HepG2 (cell line): ENCODE data around the gene EMC1. TPM values are rescaled to one million over a fixed set of nuclear protein-coding genes. Genes with fewer than 3 reads are reported as not detected.
A peak's percentile ranks its signal among the peaks of the same experiment; 100 is the strongest.

ENCODE experiments used
- ESRRA ChIP-seq: sonication (generic); formaldehyde crosslinking; IDR thresholded peaks from 2 replicates; pipeline ENCODE4 v1.5.1; 2020; ENCODE audit warnings: mild to moderate bottlenecking, low read depth, missing genetic modification reagents
- HIVEP1 ChIP-seq: sonication (generic); formaldehyde crosslinking; IDR thresholded peaks from 2 replicates; pipeline ENCODE4 v1.4.0; 2020; ENCODE audit warnings: mild to moderate bottlenecking, missing genetic modification reagents
- HMG20A ChIP-seq: IDR thresholded peaks from 2 replicates; pipeline ENCODE4 v1.6.1; 2016; ENCODE audit warnings: borderline replicate concordance
- JUN ChIP-seq: sonication (generic); formaldehyde crosslinking; IDR thresholded peaks from 2 replicates; pipeline ENCODE4 v1.4.0; 2020; ENCODE audit warnings: mild to moderate bottlenecking, missing genetic modification reagents
- SIN3B ChIP-seq: fragments of 150-350 bp; IDR thresholded peaks from 2 replicates; pipeline ENCODE4 v1.6.1; 2014; ENCODE audit warnings: low read length
- SMYD3 ChIP-seq: sonication (generic); formaldehyde crosslinking; IDR thresholded peaks from 2 replicates; pipeline ENCODE4 v1.8.1; 2023; ENCODE audit warnings: mild to moderate bottlenecking, missing genetic modification reagents
- ZFP36 ChIP-seq: fragments of 150-350 bp; IDR thresholded peaks from 2 replicates; pipeline ENCODE4 v1.6.1; 2018; ENCODE audit warnings: borderline replicate concordance, low read length, low read depth; ENCODE audit not compliant: partially characterized antibody
- polyA plus RNA-seq, 8 experiments: library from polyadenylated mRNA; depleted of rRNA in 3 of 8; stranded (reverse) in 7 of 8; unstranded in 1 of 8; fragments of >200 nt; fragmentation: Illumina TruSeq in 4 of 8; extraction: Trizol in 4 of 8; gene quantifications; 2 replicates each; pipeline versions ENCODE4 v1.2.1 to v1.2.3, GENCODE V29; 2011 to 2016; ENCODE audit warnings: low read depth in 4 of 8, missing spikeins in 1 of 8, mixed read lengths in 1 of 8; ENCODE audit not compliant: insufficient read depth in 1 of 8
- total RNA-seq, 5 experiments: library from RNA; depleted of rRNA; stranded (reverse); fragments of >200 nt; fragmentation: Illumina TruSeq; extraction: Trizol; gene quantifications; 2 replicates each; pipeline ENCODE4 v1.2.3, GENCODE V29; 2016; ENCODE audit warnings: low read depth in 1 of 5
- TF ChIP-seq, protein P1 (sequence below): sonication (generic); formaldehyde crosslinking; conservative IDR thresholded peaks from 2 replicates; pipeline ENCODE4 v1.4.0; 2020; ENCODE audit warnings: missing genetic modification reagents
- TF ChIP-seq, protein P2 (sequence below): sonication (generic); formaldehyde crosslinking; IDR thresholded peaks from 2 replicates; pipeline ENCODE4 v1.4.0; 2020; ENCODE audit warnings: missing genetic modification reagents, mild to moderate bottlenecking, borderline replicate concordance
- TF ChIP-seq, protein P3 (sequence below): sonication (generic); formaldehyde crosslinking; IDR thresholded peaks from 2 replicates; pipeline ENCODE4 v1.8.0; 2023; ENCODE audit warnings: mild to moderate bottlenecking, missing genetic modification reagents
- TF ChIP-seq, protein P4 (sequence below): sonication (generic); formaldehyde crosslinking; IDR thresholded peaks from 2 replicates; pipeline ENCODE4 v1.9.0; 2022; ENCODE audit warnings: missing genetic modification reagents, mild to moderate bottlenecking, borderline replicate concordance
- TF ChIP-seq, protein P5 (sequence below): IDR thresholded peaks from 2 replicates; pipeline ENCODE4 v1.6.1; 2016; ENCODE audit warnings: control low read depth
- TF ChIP-seq, protein P6 (sequence below), 2 experiments: sonication (generic) in 1 of 2; formaldehyde crosslinking in 1 of 2; IDR thresholded peaks; 2 replicates each; pipeline versions ENCODE4 v1.4.0 to v1.6.1; 2018 to 2020; ENCODE audit warnings: missing genetic modification reagents in 2 of 2, borderline replicate concordance in 1 of 2, low read depth in 1 of 2, mild to moderate bottlenecking in 1 of 2, missing biosample characterization in 1 of 2
- TF ChIP-seq, protein P7 (sequence below): sonication (generic); formaldehyde crosslinking; IDR thresholded peaks from 2 replicates; pipeline ENCODE4 v1.5.0; 2020; ENCODE audit warnings: missing genetic modification reagents

The EMC1 gene
- total and polyA plus RNA-seq, 2 of the 13 experiments (the other 11 are each of a cell fraction or from before 2014, with no cell fraction given) = 38.0 to 61.3 TPM

DNA sequence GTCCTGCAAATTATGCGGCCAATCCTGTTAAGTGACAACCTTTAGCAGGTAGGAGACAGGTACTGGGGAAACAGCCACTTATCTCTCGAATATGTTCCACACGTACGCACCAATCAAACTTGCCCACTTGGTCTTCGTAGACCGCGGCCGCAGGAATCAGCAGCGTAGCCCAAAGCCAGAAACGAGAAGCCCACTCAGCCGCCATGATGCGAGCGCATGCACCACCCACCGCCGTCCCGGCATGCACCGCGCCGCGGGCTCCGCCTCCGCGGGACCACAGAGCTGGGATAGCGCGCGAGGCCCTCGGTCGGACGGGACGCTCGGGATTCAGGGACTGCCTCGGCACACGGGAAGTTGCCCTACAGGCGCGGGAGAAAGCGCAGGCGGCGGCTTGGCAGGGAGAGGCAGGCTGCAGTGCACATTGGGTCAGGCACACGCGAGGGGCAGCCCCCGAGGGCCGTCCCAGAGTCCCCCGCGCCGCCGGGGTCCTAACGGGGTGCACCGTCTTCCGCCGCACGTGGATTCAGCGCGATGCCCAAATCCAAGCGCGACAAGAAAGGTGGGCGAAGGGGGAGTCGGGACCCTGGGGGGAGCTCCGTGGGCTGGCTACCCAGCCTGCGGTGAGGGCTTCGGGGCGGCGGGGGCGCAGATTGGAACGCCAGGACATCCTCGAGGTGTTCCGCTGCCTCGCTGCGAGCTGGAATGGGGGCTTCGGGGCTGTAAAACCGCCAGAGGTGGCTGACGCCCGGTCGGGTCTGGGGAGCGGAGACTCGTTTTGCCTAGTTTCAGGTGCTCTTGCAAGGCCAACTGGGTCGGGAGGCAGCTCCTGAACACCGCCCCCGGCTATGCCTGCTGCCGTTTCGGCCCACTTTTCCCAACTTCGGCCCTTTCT, at the start of gene EMC1, which contains the start of gene MRTO4 (continued):
- TF ChIP-seq JUN (CRISPR knock-in tag) (no peak), SIN3B (peak; percentile 75; the same call in 1 of the 2 replicates), HMG20A (CRISPR knock-in tag) (no peak), SMYD3 (CRISPR knock-in tag) (no peak), ZFP36 (no peak), ESRRA (CRISPR knock-in tag) (peak; percentile 72), HIVEP1 (CRISPR knock-in tag) (peak; percentile 88)
- TF ChIP-seq, protein P1, sequence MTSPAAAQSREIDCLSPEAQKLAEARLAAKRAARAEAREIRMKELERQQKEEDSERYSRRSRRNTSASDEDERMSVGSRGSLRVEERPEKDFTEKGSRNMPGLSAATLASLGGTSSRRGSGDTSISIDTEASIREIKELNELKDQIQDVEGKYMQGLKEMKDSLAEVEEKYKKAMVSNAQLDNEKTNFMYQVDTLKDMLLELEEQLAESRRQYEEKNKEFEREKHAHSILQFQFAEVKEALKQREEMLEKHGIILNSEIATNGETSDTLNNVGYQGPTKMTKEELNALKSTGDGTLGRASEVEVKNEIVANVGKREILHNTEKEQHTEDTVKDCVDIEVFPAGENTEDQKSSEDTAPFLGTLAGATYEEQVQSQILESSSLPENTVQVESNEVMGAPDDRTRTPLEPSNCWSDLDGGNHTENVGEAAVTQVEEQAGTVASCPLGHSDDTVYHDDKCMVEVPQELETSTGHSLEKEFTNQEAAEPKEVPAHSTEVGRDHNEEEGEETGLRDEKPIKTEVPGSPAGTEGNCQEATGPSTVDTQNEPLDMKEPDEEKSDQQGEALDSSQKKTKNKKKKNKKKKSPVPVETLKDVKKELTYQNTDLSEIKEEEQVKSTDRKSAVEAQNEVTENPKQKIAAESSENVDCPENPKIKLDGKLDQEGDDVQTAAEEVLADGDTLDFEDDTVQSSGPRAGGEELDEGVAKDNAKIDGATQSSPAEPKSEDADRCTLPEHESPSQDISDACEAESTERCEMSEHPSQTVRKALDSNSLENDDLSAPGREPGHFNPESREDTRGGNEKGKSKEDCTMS = no peak
- TF ChIP-seq, protein P2, sequence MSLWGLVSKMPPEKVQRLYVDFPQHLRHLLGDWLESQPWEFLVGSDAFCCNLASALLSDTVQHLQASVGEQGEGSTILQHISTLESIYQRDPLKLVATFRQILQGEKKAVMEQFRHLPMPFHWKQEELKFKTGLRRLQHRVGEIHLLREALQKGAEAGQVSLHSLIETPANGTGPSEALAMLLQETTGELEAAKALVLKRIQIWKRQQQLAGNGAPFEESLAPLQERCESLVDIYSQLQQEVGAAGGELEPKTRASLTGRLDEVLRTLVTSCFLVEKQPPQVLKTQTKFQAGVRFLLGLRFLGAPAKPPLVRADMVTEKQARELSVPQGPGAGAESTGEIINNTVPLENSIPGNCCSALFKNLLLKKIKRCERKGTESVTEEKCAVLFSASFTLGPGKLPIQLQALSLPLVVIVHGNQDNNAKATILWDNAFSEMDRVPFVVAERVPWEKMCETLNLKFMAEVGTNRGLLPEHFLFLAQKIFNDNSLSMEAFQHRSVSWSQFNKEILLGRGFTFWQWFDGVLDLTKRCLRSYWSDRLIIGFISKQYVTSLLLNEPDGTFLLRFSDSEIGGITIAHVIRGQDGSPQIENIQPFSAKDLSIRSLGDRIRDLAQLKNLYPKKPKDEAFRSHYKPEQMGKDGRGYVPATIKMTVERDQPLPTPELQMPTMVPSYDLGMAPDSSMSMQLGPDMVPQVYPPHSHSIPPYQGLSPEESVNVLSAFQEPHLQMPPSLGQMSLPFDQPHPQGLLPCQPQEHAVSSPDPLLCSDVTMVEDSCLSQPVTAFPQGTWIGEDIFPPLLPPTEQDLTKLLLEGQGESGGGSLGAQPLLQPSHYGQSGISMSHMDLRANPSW (CRISPR knock-in tag) = no peak
- TF ChIP-seq, protein P3, sequence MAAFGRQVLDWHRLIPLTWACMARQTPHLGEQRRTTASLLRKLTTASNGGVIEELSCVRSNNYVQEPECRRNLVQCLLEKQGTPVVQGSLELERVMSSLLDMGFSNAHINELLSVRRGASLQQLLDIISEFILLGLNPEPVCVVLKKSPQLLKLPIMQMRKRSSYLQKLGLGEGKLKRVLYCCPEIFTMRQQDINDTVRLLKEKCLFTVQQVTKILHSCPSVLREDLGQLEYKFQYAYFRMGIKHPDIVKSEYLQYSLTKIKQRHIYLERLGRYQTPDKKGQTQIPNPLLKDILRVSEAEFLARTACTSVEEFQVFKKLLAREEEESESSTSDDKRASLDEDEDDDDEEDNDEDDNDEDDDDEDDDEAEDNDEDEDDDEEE (CRISPR knock-in tag) = no peak; the same call in 1 of the 2 replicates
- TF ChIP-seq, protein P4, sequence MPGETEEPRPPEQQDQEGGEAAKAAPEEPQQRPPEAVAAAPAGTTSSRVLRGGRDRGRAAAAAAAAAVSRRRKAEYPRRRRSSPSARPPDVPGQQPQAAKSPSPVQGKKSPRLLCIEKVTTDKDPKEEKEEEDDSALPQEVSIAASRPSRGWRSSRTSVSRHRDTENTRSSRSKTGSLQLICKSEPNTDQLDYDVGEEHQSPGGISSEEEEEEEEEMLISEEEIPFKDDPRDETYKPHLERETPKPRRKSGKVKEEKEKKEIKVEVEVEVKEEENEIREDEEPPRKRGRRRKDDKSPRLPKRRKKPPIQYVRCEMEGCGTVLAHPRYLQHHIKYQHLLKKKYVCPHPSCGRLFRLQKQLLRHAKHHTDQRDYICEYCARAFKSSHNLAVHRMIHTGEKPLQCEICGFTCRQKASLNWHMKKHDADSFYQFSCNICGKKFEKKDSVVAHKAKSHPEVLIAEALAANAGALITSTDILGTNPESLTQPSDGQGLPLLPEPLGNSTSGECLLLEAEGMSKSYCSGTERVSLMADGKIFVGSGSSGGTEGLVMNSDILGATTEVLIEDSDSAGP (CRISPR knock-in tag) = peak; percentile 90; the same call in 1 of the 2 replicates
- TF ChIP-seq, protein P5, sequence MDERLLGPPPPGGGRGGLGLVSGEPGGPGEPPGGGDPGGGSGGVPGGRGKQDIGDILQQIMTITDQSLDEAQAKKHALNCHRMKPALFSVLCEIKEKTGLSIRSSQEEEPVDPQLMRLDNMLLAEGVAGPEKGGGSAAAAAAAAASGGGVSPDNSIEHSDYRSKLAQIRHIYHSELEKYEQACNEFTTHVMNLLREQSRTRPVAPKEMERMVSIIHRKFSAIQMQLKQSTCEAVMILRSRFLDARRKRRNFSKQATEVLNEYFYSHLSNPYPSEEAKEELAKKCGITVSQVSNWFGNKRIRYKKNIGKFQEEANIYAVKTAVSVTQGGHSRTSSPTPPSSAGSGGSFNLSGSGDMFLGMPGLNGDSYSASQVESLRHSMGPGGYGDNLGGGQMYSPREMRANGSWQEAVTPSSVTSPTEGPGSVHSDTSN (CRISPR knock-in tag) = no peak
- TF ChIP-seq, protein P6, sequence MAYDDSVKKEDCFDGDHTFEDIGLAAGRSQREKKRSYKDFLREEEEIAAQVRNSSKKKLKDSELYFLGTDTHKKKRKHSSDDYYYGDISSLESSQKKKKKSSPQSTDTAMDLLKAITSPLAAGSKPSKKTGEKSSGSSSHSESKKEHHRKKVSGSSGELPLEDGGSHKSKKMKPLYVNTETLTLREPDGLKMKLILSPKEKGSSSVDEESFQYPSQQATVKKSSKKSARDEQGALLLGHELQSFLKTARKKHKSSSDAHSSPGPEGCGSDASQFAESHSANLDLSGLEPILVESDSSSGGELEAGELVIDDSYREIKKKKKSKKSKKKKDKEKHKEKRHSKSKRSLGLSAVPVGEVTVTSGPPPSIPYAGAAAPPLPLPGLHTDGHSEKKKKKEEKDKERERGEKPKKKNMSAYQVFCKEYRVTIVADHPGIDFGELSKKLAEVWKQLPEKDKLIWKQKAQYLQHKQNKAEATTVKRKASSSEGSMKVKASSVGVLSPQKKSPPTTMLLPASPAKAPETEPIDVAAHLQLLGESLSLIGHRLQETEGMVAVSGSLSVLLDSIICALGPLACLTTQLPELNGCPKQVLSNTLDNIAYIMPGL (CRISPR knock-in tag; IDR thresholded peaks at IDR 0.05; ENCODE audit: borderline replicate concordance in 1 of 2, low read depth in 1 of 2) = peak; percentile 66 to 82
- TF ChIP-seq, protein P7, sequence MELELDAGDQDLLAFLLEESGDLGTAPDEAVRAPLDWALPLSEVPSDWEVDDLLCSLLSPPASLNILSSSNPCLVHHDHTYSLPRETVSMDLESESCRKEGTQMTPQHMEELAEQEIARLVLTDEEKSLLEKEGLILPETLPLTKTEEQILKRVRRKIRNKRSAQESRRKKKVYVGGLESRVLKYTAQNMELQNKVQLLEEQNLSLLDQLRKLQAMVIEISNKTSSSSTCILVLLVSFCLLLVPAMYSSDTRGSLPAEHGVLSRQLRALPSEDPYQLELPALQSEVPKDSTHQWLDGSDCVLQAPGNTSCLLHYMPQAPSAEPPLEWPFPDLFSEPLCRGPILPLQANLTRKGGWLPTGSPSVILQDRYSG (CRISPR knock-in tag) = 0 out of 2 replicates have a peak, but pooled peaks have one; percentile 36
